ENCODE data around the gene SMURF2.

The SMURF2 gene

DNA sequence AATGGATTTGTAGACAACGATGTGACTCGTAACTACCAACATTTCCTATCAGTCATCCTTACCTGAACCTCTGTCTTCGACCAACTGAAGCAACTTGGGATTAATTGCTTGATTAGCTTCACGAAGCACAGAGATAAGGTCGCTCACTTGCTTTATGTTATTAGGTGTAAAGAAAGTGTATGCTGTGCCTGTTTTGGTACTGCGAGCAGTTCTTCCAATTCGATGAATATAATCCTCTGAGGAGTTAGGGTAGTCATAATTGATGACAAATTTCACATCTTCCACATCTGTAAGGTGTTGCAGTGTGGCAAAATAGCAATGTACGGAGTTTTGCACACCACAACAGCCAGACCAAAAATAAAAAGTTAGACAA is 161.6 kb downstream of the SMURF2 start:
- TF ChIP-seq FOXP2 (optimal IDR thresholded peaks at IDR 0.05; ENCODE audit: borderline replicate concordance, extremely low read depth, extremely low read length, insufficient read depth) (no peak), POLR2AphosphoS5 (IDR thresholded peaks at IDR 0.05; ENCODE audit: low read depth, low read length) (no peak), SIN3A (IDR thresholded peaks at IDR 0.05; ENCODE audit: borderline replicate concordance, insufficient read depth, low read length) (no peak), TAF1 (IDR thresholded peaks at IDR 0.05; ENCODE audit: borderline replicate concordance, insufficient read depth, low read length) (no peak)
- TF ChIP-seq, protein P1, sequence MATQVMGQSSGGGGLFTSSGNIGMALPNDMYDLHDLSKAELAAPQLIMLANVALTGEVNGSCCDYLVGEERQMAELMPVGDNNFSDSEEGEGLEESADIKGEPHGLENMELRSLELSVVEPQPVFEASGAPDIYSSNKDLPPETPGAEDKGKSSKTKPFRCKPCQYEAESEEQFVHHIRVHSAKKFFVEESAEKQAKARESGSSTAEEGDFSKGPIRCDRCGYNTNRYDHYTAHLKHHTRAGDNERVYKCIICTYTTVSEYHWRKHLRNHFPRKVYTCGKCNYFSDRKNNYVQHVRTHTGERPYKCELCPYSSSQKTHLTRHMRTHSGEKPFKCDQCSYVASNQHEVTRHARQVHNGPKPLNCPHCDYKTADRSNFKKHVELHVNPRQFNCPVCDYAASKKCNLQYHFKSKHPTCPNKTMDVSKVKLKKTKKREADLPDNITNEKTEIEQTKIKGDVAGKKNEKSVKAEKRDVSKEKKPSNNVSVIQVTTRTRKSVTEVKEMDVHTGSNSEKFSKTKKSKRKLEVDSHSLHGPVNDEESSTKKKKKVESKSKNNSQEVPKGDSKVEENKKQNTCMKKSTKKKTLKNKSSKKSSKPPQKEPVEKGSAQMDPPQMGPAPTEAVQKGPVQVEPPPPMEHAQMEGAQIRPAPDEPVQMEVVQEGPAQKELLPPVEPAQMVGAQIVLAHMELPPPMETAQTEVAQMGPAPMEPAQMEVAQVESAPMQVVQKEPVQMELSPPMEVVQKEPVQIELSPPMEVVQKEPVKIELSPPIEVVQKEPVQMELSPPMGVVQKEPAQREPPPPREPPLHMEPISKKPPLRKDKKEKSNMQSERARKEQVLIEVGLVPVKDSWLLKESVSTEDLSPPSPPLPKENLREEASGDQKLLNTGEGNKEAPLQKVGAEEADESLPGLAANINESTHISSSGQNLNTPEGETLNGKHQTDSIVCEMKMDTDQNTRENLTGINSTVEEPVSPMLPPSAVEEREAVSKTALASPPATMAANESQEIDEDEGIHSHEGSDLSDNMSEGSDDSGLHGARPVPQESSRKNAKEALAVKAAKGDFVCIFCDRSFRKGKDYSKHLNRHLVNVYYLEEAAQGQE (IDR thresholded peaks at IDR 0.05; ENCODE audit: insufficient read depth in 1 of 2, low read depth in 2 of 2, low read length in 2 of 2), result no peak

DNA sequence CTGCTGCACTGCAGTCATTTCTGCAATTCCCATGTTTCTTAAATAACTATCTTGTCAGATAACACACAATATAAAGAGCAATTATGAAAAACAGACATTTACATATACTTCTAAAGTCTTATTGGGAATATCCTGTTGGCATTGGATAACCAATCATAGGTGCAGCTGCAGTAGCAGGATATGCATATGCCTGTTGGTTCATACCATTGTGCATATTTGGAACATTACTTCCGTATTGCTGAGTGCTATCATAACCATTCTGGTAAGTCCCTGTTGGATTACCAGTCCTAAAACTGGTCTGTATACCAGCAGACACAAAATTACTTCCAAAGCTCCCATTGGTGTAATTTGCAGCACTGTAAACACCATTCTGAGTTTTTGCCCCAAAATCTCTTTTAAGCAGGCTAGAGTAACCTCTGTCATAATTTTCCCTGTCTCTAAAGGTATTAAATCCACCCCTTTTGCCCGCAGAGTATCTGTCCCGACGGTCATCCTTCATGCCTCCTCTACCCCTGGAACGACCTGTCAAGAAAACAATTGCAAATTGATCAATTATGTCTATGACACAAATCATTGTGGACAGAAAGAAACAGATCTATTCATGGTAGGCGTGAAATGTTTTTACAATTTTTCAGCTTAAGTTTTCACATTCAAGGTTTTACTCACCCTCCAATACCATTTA is 162.2 kb downstream of the SMURF2 start:
- TF ChIP-seq SIN3A (IDR thresholded peaks at IDR 0.05; ENCODE audit: borderline replicate concordance, insufficient read depth, low read length) (no peak), POLR2AphosphoS5 (IDR thresholded peaks at IDR 0.05; ENCODE audit: low read depth, low read length) (peak; percentile 21; the same call in 1 of the 2 replicates)
- TF ChIP-seq, protein P1 (IDR thresholded peaks at IDR 0.05; ENCODE audit: insufficient read depth in 1 of 2, low read depth in 2 of 2, low read length in 2 of 2), result no peak

DNA sequence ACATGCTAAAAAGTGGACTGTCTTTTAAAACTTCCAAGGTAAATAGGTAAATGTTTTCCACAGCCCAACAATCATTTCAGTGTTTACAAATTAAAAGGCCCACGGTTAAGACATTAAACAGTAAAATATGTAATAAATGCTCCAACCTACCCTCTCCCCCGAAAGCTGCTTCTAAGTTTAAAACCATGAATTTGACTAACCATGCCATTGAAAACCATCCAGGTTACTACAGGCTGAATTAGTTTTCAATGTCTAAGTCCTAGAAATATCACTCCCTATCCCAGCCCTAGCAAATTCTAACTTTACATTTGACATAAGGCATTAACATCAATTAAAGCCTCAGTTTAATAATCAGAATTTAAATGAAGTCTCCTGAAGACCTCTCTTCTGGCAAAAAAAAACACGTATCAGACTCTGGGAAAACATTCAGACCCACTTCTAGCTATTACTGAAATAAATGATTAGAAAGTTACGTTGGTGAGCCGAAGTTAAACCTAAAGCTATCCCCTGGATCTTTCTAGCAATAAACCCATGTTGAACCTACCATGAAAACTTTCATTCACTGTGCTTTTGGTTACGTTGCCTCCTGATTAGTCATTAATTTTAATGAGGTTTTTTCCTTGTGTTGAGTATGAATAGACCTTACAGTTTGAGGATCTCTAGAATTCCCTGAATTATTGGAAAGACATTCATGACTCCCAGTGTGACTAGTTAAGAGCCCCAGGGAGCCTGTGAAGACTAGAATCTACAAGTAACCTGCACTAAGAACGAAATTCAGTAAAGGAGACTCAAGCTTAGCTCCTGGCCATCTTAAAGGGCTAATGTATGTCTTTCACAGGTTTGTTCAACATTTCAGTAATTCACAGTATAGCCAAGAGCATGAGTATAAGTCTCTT is 163.6 kb downstream of the SMURF2 start:
- TF ChIP-seq POLR2AphosphoS5 (IDR thresholded peaks at IDR 0.05; ENCODE audit: low read depth, low read length) (peak; percentile 72; the same call in 1 of the 2 replicates), TAF1 (IDR thresholded peaks at IDR 0.05; ENCODE audit: borderline replicate concordance, insufficient read depth, low read length) (no peak)

DNA sequence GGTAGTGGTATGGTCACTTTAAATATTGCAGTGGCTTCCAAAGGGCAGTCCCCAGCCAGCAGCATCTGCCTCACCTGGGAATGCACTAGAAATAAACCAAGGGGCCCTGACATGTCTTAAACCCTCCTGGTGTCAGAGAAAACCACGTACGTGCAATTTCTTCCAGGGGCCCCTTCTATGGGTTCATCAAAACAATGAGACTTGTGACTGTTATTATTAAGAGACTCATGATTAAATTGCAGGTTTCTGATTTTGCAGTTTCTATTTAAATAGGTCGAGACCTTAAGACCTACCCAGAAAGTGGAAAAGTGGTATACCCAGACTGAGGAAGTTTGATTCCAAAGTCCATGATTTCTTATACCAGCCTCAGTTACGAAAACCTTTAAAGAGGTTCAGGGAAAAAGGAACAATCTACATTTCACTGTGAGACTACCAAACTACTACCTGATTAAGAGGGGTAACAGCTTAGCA is 164.5 kb downstream of the SMURF2 start:
- TF ChIP-seq SIN3A (IDR thresholded peaks at IDR 0.05; ENCODE audit: borderline replicate concordance, insufficient read depth, low read length) (no peak), TAF1 (IDR thresholded peaks at IDR 0.05; ENCODE audit: borderline replicate concordance, insufficient read depth, low read length) (no peak)
- TF ChIP-seq, protein P1 (IDR thresholded peaks at IDR 0.05; ENCODE audit: insufficient read depth in 1 of 2, low read depth in 2 of 2, low read length in 2 of 2), result no peak

DNA sequence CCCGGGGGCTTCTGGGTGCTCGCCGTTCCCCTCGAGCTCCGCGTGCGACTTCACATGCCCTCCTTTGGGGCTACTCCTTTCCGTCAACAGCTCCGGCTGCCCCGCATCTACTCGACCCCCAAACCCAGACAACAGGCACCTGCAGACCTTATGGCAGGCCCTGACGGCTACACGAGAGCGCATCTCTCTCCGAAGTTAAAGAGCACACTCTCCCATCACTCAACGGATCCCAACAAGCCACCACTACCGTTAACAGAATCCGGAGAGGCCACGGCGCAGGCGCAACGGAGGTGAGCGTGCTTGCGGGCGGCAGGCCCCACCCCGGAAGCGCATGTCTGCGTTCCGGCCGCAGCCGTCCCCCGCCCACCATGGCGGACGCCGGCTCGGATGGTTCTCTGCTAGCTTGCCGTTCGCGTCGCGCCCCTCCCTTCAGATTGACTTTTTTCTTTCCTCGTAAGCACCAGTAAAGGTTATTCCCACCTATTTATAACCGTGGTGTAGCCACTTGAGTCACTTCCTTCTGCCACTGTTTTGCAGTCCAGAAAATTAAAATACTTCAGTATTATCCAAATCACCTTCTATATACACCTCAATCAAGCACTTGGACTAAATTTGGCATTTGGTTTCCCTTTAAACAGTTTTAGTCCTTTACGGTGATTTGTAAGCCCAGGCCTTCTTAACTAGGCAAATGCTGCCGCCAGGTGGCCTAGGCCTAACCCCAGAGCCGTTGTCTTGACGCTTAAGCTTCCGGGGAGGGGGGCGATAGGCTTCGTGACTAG is 165.1 kb downstream of the SMURF2 start, which contains the start of gene POLG2:
Gene POLG2, minus strand, starts transcription at position 269 of the 779 bp plus-strand sequence. Its CDS starts 86 bp downstream, at position 183.
- peak; percentile 83 for TF ChIP-seq TAF1 (IDR thresholded peaks at IDR 0.05; ENCODE audit: borderline replicate concordance, insufficient read depth, low read length)
- peak; percentile 94 for TF ChIP-seq POLR2AphosphoS5 (IDR thresholded peaks at IDR 0.05; ENCODE audit: low read depth, low read length)
- TF ChIP-seq FOXP2 (optimal IDR thresholded peaks at IDR 0.05; ENCODE audit: borderline replicate concordance, extremely low read depth, extremely low read length, insufficient read depth), result peak; percentile 79
- TF ChIP-seq, protein P1 (IDR thresholded peaks at IDR 0.05; ENCODE audit: insufficient read depth in 1 of 2, low read depth in 2 of 2, low read length in 2 of 2), result peak in 1 of 2 experiments; percentile 8; a peak in 1 of 4 replicates
- peak; percentile 76; the same call in 1 of the 2 replicates for TF ChIP-seq SIN3A (IDR thresholded peaks at IDR 0.05; ENCODE audit: borderline replicate concordance, insufficient read depth, low read length)
